Measurements from ENCODE around the gene ERFL.

Gene ERFL

DNA sequence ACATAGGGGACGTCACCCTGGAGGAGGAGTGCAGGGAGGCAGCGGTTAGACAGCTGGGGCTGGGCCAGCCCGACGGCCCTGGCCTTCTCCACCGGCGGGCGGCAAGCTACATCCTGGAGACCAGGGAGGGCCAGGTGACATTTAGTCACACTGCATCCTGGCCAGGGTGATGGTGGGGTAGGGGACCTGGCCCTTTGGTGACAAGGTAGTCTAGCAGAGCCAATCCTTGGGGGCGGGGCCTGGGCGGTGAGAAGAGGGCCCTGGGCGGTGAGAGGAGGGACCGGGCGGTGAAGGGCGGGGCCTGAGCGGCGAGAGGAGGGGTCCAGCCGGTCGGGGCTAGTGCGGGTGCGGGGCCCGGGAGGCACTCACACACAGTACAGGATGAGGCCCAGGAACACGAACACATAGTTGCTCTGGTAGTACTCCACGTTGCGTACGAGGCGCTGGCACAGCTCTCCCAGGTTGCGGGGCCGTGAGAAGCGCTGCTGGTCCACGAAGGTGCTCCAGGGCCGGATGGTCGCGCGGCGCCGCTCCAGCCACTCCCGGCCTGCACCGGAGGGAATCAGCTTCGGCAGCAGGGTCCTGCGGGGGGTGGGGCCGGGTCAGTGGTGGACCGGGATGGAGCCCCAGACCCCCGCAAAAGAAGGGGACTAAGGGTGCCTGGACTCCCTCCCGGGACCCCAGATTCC lies 30.3 kb upstream of the ERFL start:
- H3K27ac ChIP-seq (ENCODE audit: low read length) = no peak overlapping the region
- no peaks in the 10 kb centered on the region for H3K36me3 ChIP-seq (ENCODE audit: control insufficient read depth, low read depth, low read length)
- H3K9me3 ChIP-seq (ENCODE audit: control insufficient read depth, low read depth, low read length) = no peaks in the 10 kb centered on the region
- peak overlapping the region; percentile 77 for H3K4me3 ChIP-seq (ENCODE audit: low read length)
- H3K27me3 ChIP-seq (ENCODE audit: control insufficient read depth, insufficient read depth, low read length) = no peaks in the 10 kb centered on the region
- peaks cover 6% of the 10 kb centered on the region for H3K4me1 ChIP-seq (ENCODE audit: control insufficient read depth, low read depth, low read length)
- peak overlapping the region; percentile 21 for H3K9ac ChIP-seq (ENCODE audit: low read length)

DNA sequence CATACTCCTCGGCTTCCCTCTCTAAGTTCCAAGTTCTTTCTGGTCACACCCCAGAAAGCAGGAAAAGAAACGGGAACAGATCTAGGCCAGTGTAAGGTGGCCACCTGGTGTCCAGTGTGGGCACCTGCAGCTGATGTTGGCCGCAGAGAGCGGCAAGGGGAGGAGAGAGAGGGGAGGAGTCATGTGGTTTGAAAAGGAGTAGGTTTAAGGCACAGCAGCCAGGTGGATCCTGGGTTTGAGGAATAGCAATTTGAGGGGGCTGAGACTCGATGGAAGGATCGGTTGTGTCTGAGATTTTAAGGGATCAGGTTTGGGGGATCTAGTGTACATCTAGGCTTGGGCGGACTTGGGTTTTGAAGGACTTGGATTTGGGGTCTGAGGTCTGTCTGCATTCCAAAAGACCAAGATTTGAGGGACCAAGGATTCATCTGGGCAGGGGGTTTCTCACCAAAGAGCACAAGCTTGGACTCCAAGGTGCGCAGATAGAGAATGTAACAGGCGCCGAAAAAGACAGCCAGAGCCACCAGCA lies 29.7 kb upstream of the ERFL start:
- H3K9ac ChIP-seq (ENCODE audit: low read length) = no peak overlapping the region
- H3K27ac ChIP-seq (ENCODE audit: low read length) = no peak overlapping the region
- no peaks in the 10 kb centered on the region for H3K36me3 ChIP-seq (ENCODE audit: control insufficient read depth, low read depth, low read length)
- peak overlapping the region; percentile 77 for H3K4me3 ChIP-seq (ENCODE audit: low read length)
- H3K4me1 ChIP-seq (ENCODE audit: control insufficient read depth, low read depth, low read length) = peaks cover 6% of the 10 kb centered on the region
- no peaks in the 10 kb centered on the region for H3K9me3 ChIP-seq (ENCODE audit: control insufficient read depth, low read depth, low read length)
- no peaks in the 10 kb centered on the region for H3K27me3 ChIP-seq (ENCODE audit: control insufficient read depth, insufficient read depth, low read length)

DNA sequence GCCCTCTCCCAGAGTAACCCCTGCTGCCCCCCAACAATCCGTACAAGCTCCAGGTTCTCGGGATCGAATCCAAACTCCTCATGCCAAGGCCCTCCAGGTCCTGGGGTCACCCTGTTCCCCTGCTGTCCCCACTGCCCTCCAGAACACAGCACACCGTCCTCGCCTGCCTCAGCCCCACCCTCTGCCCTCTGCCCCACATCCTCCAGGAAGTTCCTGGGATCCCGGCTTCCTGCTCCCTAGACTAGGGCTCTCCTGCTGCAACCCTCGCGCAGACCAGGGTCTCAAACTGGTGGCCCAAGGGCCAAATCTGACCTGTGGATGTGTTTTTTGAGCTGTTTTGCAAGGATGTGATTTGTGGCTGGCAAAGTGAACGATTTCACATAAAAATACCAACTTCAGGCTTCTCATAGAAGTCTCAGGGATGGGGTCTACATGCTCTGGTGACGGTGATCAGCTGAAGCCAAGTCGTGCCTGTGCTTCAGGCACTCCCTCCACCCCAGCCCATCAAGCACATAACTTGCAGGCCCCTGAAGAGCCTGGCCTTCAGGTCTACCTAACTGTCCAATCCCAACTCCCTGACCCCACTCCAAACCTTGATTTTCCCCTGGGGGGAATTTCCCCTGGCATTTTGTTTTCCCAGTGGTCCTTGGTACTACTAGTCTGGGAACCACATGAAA lies 29.1 kb upstream of the ERFL start:
- Histone ChIP-seq H3K4me1 (ENCODE audit: control insufficient read depth, low read depth, low read length) (peaks cover 6% of the 10 kb centered on the region), H3K4me3 (ENCODE audit: low read length) (peak overlapping the region; percentile 77), H3K36me3 (ENCODE audit: control insufficient read depth, low read depth, low read length) (no peaks in the 10 kb centered on the region), H3K9ac (ENCODE audit: low read length) (no peak overlapping the region), H3K9me3 (ENCODE audit: control insufficient read depth, low read depth, low read length) (no peaks in the 10 kb centered on the region), H3K27me3 (ENCODE audit: control insufficient read depth, insufficient read depth, low read length) (no peaks in the 10 kb centered on the region), H3K27ac (ENCODE audit: low read length) (no peak overlapping the region)

DNA sequence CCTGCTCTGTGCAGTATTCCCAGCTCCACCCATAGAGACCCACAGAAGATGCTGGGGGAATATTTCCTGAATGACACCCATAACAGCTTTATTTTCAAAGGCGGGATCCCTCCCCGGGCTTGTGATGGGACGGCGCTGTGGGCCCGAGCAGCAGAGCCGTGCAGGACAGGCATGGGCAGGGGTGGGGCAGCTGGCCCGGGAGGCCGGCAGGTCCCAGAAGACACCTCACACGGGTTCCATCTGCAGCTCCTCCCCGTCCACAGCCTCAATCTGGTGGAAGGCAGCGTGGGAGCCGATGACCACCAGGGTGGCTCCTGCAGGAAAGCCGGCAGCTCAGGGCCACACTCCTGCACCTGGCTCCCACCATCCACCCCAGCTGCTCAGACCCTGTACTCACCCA lies 28.4 kb upstream of the ERFL start:
- no peak overlapping the region for H3K9ac ChIP-seq (ENCODE audit: low read length)
- peaks cover 6% of the 10 kb centered on the region for H3K4me1 ChIP-seq (ENCODE audit: control insufficient read depth, low read depth, low read length)
- H3K4me3 ChIP-seq (ENCODE audit: low read length) = no peak overlapping the region
- H3K9me3 ChIP-seq (ENCODE audit: control insufficient read depth, low read depth, low read length) = no peaks in the 10 kb centered on the region
- no peaks in the 10 kb centered on the region for H3K36me3 ChIP-seq (ENCODE audit: control insufficient read depth, low read depth, low read length)
- H3K27ac ChIP-seq (ENCODE audit: low read length) = no peak overlapping the region
- no peaks in the 10 kb centered on the region for H3K27me3 ChIP-seq (ENCODE audit: control insufficient read depth, insufficient read depth, low read length)

DNA sequence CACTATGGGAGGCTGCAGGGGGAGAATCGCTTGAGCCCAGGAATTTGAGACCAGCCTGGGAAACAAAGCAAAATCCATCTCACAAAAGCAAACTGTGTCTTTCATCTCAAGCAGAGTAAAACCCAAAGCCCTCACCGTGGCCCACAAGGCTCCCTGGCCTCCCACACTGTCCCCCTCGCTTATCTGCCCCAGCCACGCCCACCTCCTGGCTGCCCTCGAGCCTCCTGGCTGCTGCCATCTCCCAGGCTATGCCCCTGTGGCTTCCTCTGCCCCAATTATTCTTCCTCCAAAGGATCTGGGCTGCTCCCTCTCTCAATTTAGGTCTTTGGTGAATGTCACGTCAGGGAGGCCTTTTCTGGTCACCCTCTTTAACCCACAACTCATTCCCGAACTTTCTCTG lies 27.3 kb upstream of the ERFL start:
- H3K4me3 ChIP-seq (ENCODE audit: low read length) = no peak overlapping the region
- H3K27ac ChIP-seq (ENCODE audit: low read length) = no peak overlapping the region
- peaks cover 6% of the 10 kb centered on the region for H3K4me1 ChIP-seq (ENCODE audit: control insufficient read depth, low read depth, low read length)
- no peaks in the 10 kb centered on the region for H3K9me3 ChIP-seq (ENCODE audit: control insufficient read depth, low read depth, low read length)
- H3K9ac ChIP-seq (ENCODE audit: low read length) = no peak overlapping the region
- no peaks in the 10 kb centered on the region for H3K27me3 ChIP-seq (ENCODE audit: control insufficient read depth, insufficient read depth, low read length)
- no peaks in the 10 kb centered on the region for H3K36me3 ChIP-seq (ENCODE audit: control insufficient read depth, low read depth, low read length)

DNA sequence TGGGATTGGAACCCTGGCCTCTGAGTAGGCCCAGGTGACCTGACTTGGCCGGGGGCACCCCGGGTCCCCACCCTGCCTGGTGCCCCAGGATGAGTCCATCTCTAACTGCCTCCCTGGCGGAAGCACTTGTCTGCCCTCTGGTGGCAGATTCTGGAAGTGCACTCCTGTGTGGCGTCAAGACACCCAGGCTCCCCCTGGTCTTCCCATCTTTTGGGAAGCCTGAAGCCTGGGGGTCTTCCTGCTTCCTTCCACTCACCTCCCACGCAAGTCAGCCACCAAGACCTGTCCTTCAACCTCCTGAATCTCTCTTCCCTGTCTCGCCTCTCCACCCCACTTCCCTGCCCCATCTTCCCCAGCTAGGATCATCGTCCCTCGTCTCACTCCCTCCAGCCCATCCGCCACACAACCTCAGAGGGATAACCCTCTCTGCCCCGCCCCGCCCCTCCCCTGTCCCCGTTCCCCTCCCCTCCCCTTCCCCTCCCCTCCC lies 23.5 kb upstream of the ERFL start:
- Histone ChIP-seq H3K9ac (ENCODE audit: low read length) (no peak overlapping the region), H3K27me3 (ENCODE audit: control insufficient read depth, insufficient read depth, low read length) (no peaks in the 10 kb centered on the region), H3K4me3 (ENCODE audit: low read length) (peak overlapping the region; percentile 44), H3K4me1 (ENCODE audit: control insufficient read depth, low read depth, low read length) (no peaks in the 10 kb centered on the region), H3K36me3 (ENCODE audit: control insufficient read depth, low read depth, low read length) (no peaks in the 10 kb centered on the region), H3K9me3 (ENCODE audit: control insufficient read depth, low read depth, low read length) (no peaks in the 10 kb centered on the region), H3K27ac (ENCODE audit: low read length) (no peak overlapping the region)

DNA sequence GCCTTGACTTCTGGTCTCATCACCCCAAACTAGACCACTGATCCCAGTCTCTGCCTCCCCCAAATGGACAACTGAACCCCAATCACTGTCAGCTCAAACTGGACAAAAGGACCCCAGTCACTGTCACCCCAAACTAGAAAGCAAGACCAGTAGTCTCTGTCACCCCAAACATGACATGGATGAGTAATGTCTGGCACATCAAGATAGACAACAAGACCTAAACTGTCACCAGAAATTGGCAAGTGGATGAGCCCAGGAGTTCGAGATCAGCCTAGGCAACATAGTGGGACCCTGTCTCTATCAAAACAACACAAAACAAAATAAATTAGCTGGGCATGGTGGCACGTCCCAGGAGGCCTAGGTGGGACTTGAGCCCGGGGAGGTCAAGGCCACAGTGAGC lies 18.8 kb upstream of the ERFL start:
- H3K27ac ChIP-seq (ENCODE audit: low read length) = no peak overlapping the region
- H3K4me3 ChIP-seq (ENCODE audit: low read length) = no peak overlapping the region
- H3K36me3 ChIP-seq (ENCODE audit: control insufficient read depth, low read depth, low read length) = no peaks in the 10 kb centered on the region
- H3K9ac ChIP-seq (ENCODE audit: low read length) = no peak overlapping the region
- H3K27me3 ChIP-seq (ENCODE audit: control insufficient read depth, insufficient read depth, low read length) = no peaks in the 10 kb centered on the region
- H3K9me3 ChIP-seq (ENCODE audit: control insufficient read depth, low read depth, low read length) = no peaks in the 10 kb centered on the region
- H3K4me1 ChIP-seq (ENCODE audit: control insufficient read depth, low read depth, low read length) = no peaks in the 10 kb centered on the region

DNA sequence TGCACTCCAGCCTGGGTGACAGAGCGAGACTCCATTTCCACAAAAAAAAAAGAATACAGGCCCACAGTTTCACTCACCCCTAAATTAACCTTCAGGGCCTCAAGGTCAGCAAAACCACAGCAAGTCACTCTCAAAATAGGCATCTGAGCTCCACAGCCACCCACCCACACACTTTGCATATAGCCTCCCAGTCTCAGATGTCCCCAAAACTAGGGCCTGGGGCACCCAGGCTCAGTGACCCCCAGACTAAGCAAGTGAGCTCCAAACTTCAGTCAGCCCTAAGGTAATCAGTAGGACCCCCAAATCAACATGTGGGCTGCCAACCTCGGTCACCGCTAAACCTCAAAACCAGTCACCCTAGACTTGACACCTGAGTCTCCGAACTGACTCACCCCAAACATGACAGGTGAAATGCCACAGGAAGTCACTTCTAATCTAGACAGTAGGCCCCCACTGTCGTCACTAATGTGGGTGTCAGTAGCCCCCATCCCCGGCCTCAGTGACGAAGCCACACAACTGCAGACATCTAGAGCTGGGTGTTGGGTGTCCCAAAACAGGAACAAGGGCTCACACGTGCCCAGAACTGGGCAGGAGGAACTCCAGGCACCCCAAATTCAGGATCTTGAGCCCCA lies 17.0 kb upstream of the ERFL start:
- H3K27ac ChIP-seq (ENCODE audit: low read length) = no peak overlapping the region
- no peaks in the 10 kb centered on the region for H3K9me3 ChIP-seq (ENCODE audit: control insufficient read depth, low read depth, low read length)
- H3K27me3 ChIP-seq (ENCODE audit: control insufficient read depth, insufficient read depth, low read length) = peaks cover 17% of the 10 kb centered on the region
- H3K4me3 ChIP-seq (ENCODE audit: low read length) = no peak overlapping the region
- no peaks in the 10 kb centered on the region for H3K4me1 ChIP-seq (ENCODE audit: control insufficient read depth, low read depth, low read length)
- no peaks in the 10 kb centered on the region for H3K36me3 ChIP-seq (ENCODE audit: control insufficient read depth, low read depth, low read length)
- no peak overlapping the region for H3K9ac ChIP-seq (ENCODE audit: low read length)

DNA sequence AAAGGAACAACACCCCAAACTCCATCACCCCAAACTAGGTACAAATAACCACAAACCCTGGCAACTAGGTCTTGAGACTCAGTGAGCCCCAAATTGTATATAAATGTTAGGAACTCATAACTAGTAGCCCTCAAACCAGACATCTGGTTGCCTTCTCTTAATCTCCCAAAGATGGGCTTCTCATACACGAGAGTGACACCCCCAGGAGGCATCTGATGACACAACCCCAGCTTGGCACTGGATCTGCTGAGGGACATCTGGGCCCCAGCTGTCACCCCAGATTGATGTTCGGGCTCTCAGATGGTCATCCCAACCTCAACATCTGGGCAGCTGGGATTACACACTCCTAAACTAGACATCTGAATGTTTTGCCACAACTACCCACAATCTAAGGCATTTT lies 16.1 kb upstream of the ERFL start:
- H3K36me3 ChIP-seq (ENCODE audit: control insufficient read depth, low read depth, low read length) = no peaks in the 10 kb centered on the region
- H3K4me1 ChIP-seq (ENCODE audit: control insufficient read depth, low read depth, low read length) = no peaks in the 10 kb centered on the region
- no peak overlapping the region for H3K27ac ChIP-seq (ENCODE audit: low read length)

DNA sequence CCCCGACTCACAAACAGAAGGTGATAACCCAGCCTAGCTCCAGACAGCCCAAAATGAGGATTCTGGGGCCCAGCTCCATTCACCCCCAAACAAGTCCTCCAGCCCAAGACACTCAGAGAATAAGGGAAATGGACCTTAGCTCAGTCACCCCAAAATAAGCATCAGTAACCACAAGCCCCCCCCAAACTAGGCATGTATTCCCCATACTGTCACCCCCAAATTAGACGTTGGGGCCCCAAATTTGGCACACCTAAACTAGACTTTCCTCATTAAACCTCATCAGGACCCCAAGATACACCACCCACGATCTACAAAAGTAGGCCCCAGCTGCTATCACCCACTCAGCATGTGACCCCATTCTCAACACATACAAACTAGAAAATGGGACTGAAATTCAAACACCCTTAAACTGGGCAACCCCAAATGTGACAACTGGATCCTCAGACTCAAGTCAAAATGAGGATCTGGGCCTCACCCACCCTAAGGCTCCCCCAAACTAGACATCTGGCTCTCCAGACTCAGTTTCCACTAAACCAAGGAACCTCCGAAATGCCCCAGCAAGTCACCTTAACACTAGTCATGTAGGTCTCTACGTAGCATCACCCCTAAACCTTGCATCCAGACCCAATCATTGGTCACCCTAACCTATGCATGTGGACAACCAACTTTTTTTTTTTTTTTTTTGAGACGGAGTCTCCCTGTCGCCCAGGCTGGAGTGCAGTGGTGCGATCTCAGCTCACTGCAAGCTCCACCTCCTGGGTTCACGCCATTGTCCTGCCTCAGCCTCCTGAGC lies 13.4 kb upstream of the ERFL start:
- H3K4me1 ChIP-seq (ENCODE audit: control insufficient read depth, low read depth, low read length) = no peaks in the 10 kb centered on the region
- H3K27ac ChIP-seq (ENCODE audit: low read length) = no peak overlapping the region
- no peak overlapping the region for H3K9ac ChIP-seq (ENCODE audit: low read length)

More for the DNA sequence above, 16.1 kb upstream of the ERFL start:
- H3K27me3 ChIP-seq (ENCODE audit: control insufficient read depth, insufficient read depth, low read length) = peaks cover 23% of the 10 kb centered on the region
- no peak overlapping the region for H3K4me3 ChIP-seq (ENCODE audit: low read length)
- no peaks in the 10 kb centered on the region for H3K9me3 ChIP-seq (ENCODE audit: control insufficient read depth, low read depth, low read length)
- H3K9ac ChIP-seq (ENCODE audit: low read length) = no peak overlapping the region

DNA sequence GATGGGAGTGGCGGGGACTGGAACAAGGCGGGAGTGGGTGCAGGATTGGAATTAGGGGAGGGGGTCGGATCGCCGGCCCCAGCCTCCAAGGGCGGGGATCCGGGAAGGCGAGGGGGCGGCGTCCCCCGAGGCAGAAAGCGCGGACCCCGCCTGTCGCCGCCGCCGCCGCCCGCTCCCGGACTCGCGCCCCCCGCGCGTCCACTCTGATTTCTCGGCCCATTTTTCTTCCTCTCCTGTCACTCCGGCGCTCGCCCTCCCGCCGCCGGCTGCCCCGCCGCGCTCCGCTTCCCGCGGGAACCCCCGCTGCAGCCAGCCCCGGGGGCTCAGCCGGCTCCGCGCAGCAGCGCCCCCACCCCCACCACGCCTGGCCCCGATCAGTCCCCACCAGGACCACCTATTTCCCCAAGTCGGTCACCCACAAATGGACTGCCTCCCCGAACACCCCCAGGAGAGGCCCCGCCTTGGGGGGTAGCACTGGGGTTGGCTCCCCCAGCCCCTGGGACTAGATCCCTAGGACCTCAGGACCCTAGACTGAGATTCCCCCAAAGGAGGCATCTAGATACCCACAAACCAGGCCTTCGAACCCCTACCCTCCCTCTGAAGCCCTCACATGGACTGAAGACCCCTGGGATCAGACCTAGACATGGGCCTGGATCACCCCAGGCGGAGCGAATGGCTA lies 12.6 kb upstream of the ERFL start:
- peak overlapping the region; percentile 45 for H3K4me3 ChIP-seq (ENCODE audit: low read length)
- peaks cover 48% of the 10 kb centered on the region for H3K27me3 ChIP-seq (ENCODE audit: control insufficient read depth, insufficient read depth, low read length)
- no peaks in the 10 kb centered on the region for H3K4me1 ChIP-seq (ENCODE audit: control insufficient read depth, low read depth, low read length)
- no peak overlapping the region for H3K27ac ChIP-seq (ENCODE audit: low read length)
- H3K9ac ChIP-seq (ENCODE audit: low read length) = no peak overlapping the region
- no peaks in the 10 kb centered on the region for H3K9me3 ChIP-seq (ENCODE audit: control insufficient read depth, low read depth, low read length)
- H3K36me3 ChIP-seq (ENCODE audit: control insufficient read depth, low read depth, low read length) = no peaks in the 10 kb centered on the region

More for the DNA sequence above, 13.4 kb upstream of the ERFL start:
- Histone ChIP-seq H3K9me3 (ENCODE audit: control insufficient read depth, low read depth, low read length) (no peaks in the 10 kb centered on the region), H3K4me3 (ENCODE audit: low read length) (no peak overlapping the region), H3K27me3 (ENCODE audit: control insufficient read depth, insufficient read depth, low read length) (peaks cover 40% of the 10 kb centered on the region), H3K36me3 (ENCODE audit: control insufficient read depth, low read depth, low read length) (no peaks in the 10 kb centered on the region)

Measured in iPS-18a (cell line).